C4-2B (cell line): ENCODE measurements around the gene MFGE8.

Experiments
- H3K27ac ChIP-seq: fragments of 450-650 bp; 2 replicates; pipeline ENCODE4 v1.5.1; 2017
- CTCF ChIP-seq: fragments of 450-650 bp; conservative IDR thresholded peaks from 2 replicates; pipeline ENCODE4 v1.5.1; 2017; ENCODE audit warnings: mild to moderate bottlenecking
- ZFX ChIP-seq: fragments of 450-650 bp; IDR thresholded peaks from 2 replicates; pipeline ENCODE4 v1.6.1; 2017

Gene MFGE8

GRCh38 chr15:88876573-88876972 lies 36.6 kb downstream of the MFGE8 start:
- no peak for TF ChIP-seq CTCF
- TF ChIP-seq ZFX, result no peak
- no peak overlapping the region for H3K27ac ChIP-seq

GRCh38 chr15:88874684-88875083 lies 38.5 kb downstream of the MFGE8 start:
- no peak overlapping the region for H3K27ac ChIP-seq

GRCh38 chr15:88874275-88874674 lies 38.9 kb downstream of the MFGE8 start:
- no peak for TF ChIP-seq CTCF
- H3K27ac ChIP-seq, result no peak overlapping the region

More at GRCh38 chr15:88874684-88875083, 38.5 kb downstream of the MFGE8 start:
- no peak for TF ChIP-seq CTCF
- TF ChIP-seq ZFX, result no peak

GRCh38 chr15:88873786-88874185 lies 39.4 kb downstream of the MFGE8 start:
- TF ChIP-seq CTCF (no peak), ZFX (no peak)

GRCh38 chr15:88872706-88873105 lies 40.5 kb downstream of the MFGE8 start:
- no peak for TF ChIP-seq CTCF
- no peak for TF ChIP-seq ZFX
- peak overlapping the region; percentile 15 for H3K27ac ChIP-seq

More at GRCh38 chr15:88873786-88874185, 39.4 kb downstream of the MFGE8 start:
- no peak overlapping the region for H3K27ac ChIP-seq

GRCh38 chr15:88872106-88872505 lies 41.1 kb downstream of the MFGE8 start:
- TF ChIP-seq CTCF, result no peak
- peak overlapping the region; percentile 15 for H3K27ac ChIP-seq

- H3K27ac ChIP-seq, result no peak overlapping the region
- no peak for TF ChIP-seq ZFX
- TF ChIP-seq CTCF, result no peak
Measured at GRCh38 chr15:88871313-88871712, 41.9 kb downstream of the MFGE8 start.
